Measurements from ENCODE around the gene EFNA2. TPM values are rescaled to one million over a fixed set of nuclear protein-coding genes. Genes with fewer than 3 reads are reported as not detected.

The EFNA2 gene
- polyA plus RNA-seq (not detected in 3 replicates), polyA minus RNA-seq (not detected in 3 replicates)
- polyA plus RNA-seq (2011; ENCODE audit: low read depth) = not detected
- polyA plus RNA-seq (2011; cell fraction: cytosol; rRNA removed) = not detected in 2 replicates
- not detected in 2 replicates for polyA plus RNA-seq (2011; cell fraction: nucleus; rRNA removed)
- polyA plus RNA-seq (2012; ENCODE audit: low replicate concordance) = not detected in 2 replicates
- not detected for polyA minus RNA-seq (2011; cell fraction: cytosol; rRNA and poly(A)+ RNA removed)
- polyA minus RNA-seq (2011; cell fraction: nucleus; rRNA and poly(A)+ RNA removed) = 0.53 TPM in 1 of 2 replicates, not detected in the other

DNA sequence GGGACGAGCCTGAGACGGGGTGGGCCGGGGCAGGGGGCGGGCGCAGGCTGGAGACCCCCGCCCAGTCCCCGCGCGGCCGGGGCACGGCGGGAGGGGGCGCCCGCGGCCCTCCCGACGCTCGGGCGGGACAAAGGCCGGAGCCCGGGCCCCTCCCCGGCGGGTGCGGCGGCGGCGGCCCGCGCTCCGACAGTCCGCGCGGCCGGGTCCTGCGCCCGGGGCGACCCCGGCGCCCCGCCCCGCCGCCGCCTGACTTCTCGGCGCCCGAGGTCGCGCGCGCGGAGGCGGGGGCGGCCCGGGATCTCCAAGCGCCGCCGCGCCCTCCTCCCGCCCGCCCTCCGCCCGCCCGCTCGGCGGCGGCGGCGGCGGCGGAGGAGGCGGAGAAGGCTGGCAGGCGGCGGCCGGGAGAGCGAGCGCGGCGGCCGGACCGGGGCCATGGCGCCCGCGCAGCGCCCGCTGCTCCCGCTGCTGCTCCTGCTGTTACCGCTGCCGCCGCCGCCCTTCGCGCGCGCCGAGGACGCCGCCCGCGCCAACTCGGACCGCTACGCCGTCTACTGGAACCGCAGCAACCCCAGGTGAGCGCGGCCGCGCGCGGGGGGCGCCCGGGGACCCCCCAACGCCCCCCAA, at the start of gene EFNA2:
Gene EFNA2, plus strand, starts transcription at position 137 of the 624 bp plus-strand sequence. Its CDS starts 296 bp downstream, at position 433.
- no peaks in the 10 kb centered on the region for H3K9me1 ChIP-seq (ENCODE audit: control insufficient read depth, extremely low read depth, insufficient read depth, low read length)
- no peaks in the 10 kb centered on the region for H3K4me1 ChIP-seq (ENCODE audit: control insufficient read depth, extremely low read depth, insufficient read depth, low read length)
- FAIRE-seq (no peak), DNase-seq (ENCODE audit: low read depth, low spot score) (no peak)
- H4K20me1 ChIP-seq (ENCODE audit: control insufficient read depth, extremely low read depth, insufficient read depth, low read length) = peaks cover 3% of the 10 kb centered on the region
- no peak within 1 kb of the TSS for H3K9ac ChIP-seq (ENCODE audit: control insufficient read depth, extremely low read depth, insufficient read depth, low read length)
- no peaks in the 10 kb centered on the region for H3K79me2 ChIP-seq (ENCODE audit: control insufficient read depth, insufficient read depth, low read length)
- no peak within 1 kb of the TSS for H3K27ac ChIP-seq (ENCODE audit: control insufficient read depth, insufficient read depth, low read length)
- H3K9me3 ChIP-seq (ENCODE audit: control insufficient read depth, low read depth, low read length) = no peaks in the 10 kb centered on the region
- TF ChIP-seq CTCF (optimal IDR thresholded peaks at IDR 0.05 in 1 of 3, IDR thresholded peaks at IDR 0.05 in 1 of 3, conservative IDR thresholded peaks at IDR 0.05 in 1 of 3; ENCODE audit: extremely low read depth in 1 of 3, insufficient read depth in 2 of 3, low read length in 3 of 3) (no peak), EZH2 (IDR thresholded peaks at IDR 0.05; ENCODE audit: low read length) (no peak)
- no peak within 1 kb of the TSS for H2AFZ ChIP-seq (ENCODE audit: control insufficient read depth, low read length)
- no peaks in the 10 kb centered on the region for H3K36me3 ChIP-seq (ENCODE audit: control insufficient read depth in 2 of 2, extremely low read depth in 1 of 2, insufficient read depth in 2 of 2, low read length in 2 of 2)
- H3K27me3 ChIP-seq (ENCODE audit: control insufficient read depth, extremely low read depth, insufficient read depth, low read length) = peaks cover 74% of the 10 kb centered on the region
- no peak within 1 kb of the TSS for H3K4me2 ChIP-seq (ENCODE audit: control insufficient read depth, extremely low read depth, insufficient read depth, low read depth, low read length)
- H3K4me3 ChIP-seq (ENCODE audit: control insufficient read depth in 2 of 3, extremely low read depth in 1 of 3, insufficient read depth in 2 of 3, low read depth in 1 of 3, low read length in 3 of 3) = no peak within 1 kb of the TSS
- dilution Hi-C loops (cut with MboI; ENCODE audit: extremely low pct_ligation_motif_present, low sequenced_read_pairs) = no loop called here

- Histone ChIP-seq H3K4me3 (ENCODE audit: control insufficient read depth in 2 of 3, extremely low read depth in 1 of 3, insufficient read depth in 2 of 3, low read depth in 1 of 3, low read length in 3 of 3) (peak overlapping the region in 2 of 3 experiments; percentile 77 to 84), H3K36me3 (ENCODE audit: control insufficient read depth in 2 of 2, extremely low read depth in 1 of 2, insufficient read depth in 2 of 2, low read length in 2 of 2) (peaks cover 4 to 10% of the 10 kb centered on the region in 2 experiments), H3K4me1 (ENCODE audit: control insufficient read depth, extremely low read depth, insufficient read depth, low read length) (peaks cover 32% of the 10 kb centered on the region), H3K9ac (ENCODE audit: control insufficient read depth, extremely low read depth, insufficient read depth, low read length) (no peak overlapping the region), H4K20me1 (ENCODE audit: control insufficient read depth, extremely low read depth, insufficient read depth, low read length) (peaks cover 2% of the 10 kb centered on the region), H3K9me1 (ENCODE audit: control insufficient read depth, extremely low read depth, insufficient read depth, low read length) (no peaks in the 10 kb centered on the region), H2AFZ (ENCODE audit: control insufficient read depth, low read length) (no peak overlapping the region), H3K27me3 (ENCODE audit: control insufficient read depth, extremely low read depth, insufficient read depth, low read length) (no peaks in the 10 kb centered on the region), H3K4me2 (ENCODE audit: control insufficient read depth, extremely low read depth, insufficient read depth, low read depth, low read length) (peak overlapping the region; percentile 79), H3K9me3 (ENCODE audit: control insufficient read depth, low read depth, low read length) (no peaks in the 10 kb centered on the region), H3K27ac (ENCODE audit: control insufficient read depth, insufficient read depth, low read length) (no peak overlapping the region), H3K79me2 (ENCODE audit: control insufficient read depth, insufficient read depth, low read length) (no peaks in the 10 kb centered on the region)
- DNase-seq (ENCODE audit: low read depth, low spot score) = no peak
- FAIRE-seq = no peak
- dilution Hi-C loops (cut with MboI; ENCODE audit: extremely low pct_ligation_motif_present, low sequenced_read_pairs) = no loop called here
- TF ChIP-seq EZH2 (IDR thresholded peaks at IDR 0.05; ENCODE audit: low read length) (no peak), CTCF (optimal IDR thresholded peaks at IDR 0.05 in 1 of 3, IDR thresholded peaks at IDR 0.05 in 1 of 3, conservative IDR thresholded peaks at IDR 0.05 in 1 of 3; ENCODE audit: extremely low read depth in 1 of 3, insufficient read depth in 2 of 3, low read length in 3 of 3) (no peak)
These were observed 49.1 kb upstream of the EFNA2 start for GRCh38 chr19:1236576-1236975.
